Activated naive CD8-positive, alpha-beta T cell treated with anti-CD3 and anti-CD28 coated beads, Interleukin-2, amount 50 U/mL, for 16 hours (primary cell): ENCODE measurements around the gene MYO1B.

Experiments used
- DNase-seq: peaks from one replicate; pipeline ENCODE4 v3.0.0-alpha.2; 2020; ENCODE audit warnings: low read depth, low spot score

The MYO1B gene

GRCh38 chr2:191402966-191403565 is 157.9 kb downstream of the MYO1B start:
- no peak for DNase-seq

- DNase-seq: no peak
Measured at GRCh38 chr2:191404568-191404991, 159.4 kb downstream of the MYO1B start.

- DNase-seq: no peak
Measured at GRCh38 chr2:191405546-191405945, 160.3 kb downstream of the MYO1B start.

GRCh38 chr2:191410646-191411436 is 165.6 kb downstream of the MYO1B start:
- DNase-seq: no peak

- DNase-seq: no peak
Measured at GRCh38 chr2:191411472-191411871, 166.3 kb downstream of the MYO1B start.

GRCh38 chr2:191412353-191412752 is 167.1 kb downstream of the MYO1B start:
- no peak for DNase-seq

GRCh38 chr2:191415101-191415500 is 169.9 kb downstream of the MYO1B start:
- no peak for DNase-seq

GRCh38 chr2:191415858-191416257 is 170.7 kb downstream of the MYO1B start:
- DNase-seq: no peak

- no peak for DNase-seq
Measured at GRCh38 chr2:191417746-191418145, 172.5 kb downstream of the MYO1B start.

GRCh38 chr2:191421950-191422349 is 176.7 kb downstream of the MYO1B start:
- no peak for DNase-seq

- no peak for DNase-seq
Measured at GRCh38 chr2:191427031-191427430, 181.8 kb downstream of the MYO1B start.

GRCh38 chr2:191428141-191428540 is 182.9 kb downstream of the MYO1B start:
- DNase-seq: no peak

- no peak for DNase-seq
Measured at GRCh38 chr2:191430476-191430875, 185.3 kb downstream of the MYO1B start.

- no peak for DNase-seq
Measured at GRCh38 chr2:191432121-191432520, 186.9 kb downstream of the MYO1B start.

GRCh38 chr2:191434072-191434471 is 188.9 kb downstream of the MYO1B start:
- DNase-seq: no peak

- no peak for DNase-seq
Measured at GRCh38 chr2:191435141-191435540, 189.9 kb downstream of the MYO1B start.

GRCh38 chr2:191436368-191437055 is 191.3 kb downstream of the MYO1B start:
- DNase-seq: no peak

GRCh38 chr2:191439481-191439880 is 194.3 kb downstream of the MYO1B start:
- DNase-seq: no peak

- DNase-seq: no peak
Measured at GRCh38 chr2:191441496-191442214, 196.5 kb downstream of the MYO1B start.

GRCh38 chr2:191443446-191443845 is 198.2 kb downstream of the MYO1B start:
- DNase-seq: no peak

GRCh38 chr2:191446910-191447309 is 201.7 kb downstream of the MYO1B start:
- no peak for DNase-seq

GRCh38 chr2:191451116-191451515 is 205.9 kb downstream of the MYO1B start:
- DNase-seq: no peak
